Peyer's patch (tissue), 4 donors: Measurements from ENCODE around the gene MYO3B.

Source experiments
- POLR2A ChIP-seq, 2 donors: fragments of 450-650 bp; IDR thresholded peaks; one replicate each; pipeline ENCODE4 v1.5.1; 2017; ENCODE audit warnings: antibody characterized with exemption in 2 of 2, mild to moderate bottlenecking in 2 of 2, moderate library complexity in 2 of 2
- TF ChIP-seq, protein P1 (sequence below), 6 experiments: fragments of 450-650 bp in 4 of 6; fragments of 200-600 bp in 2 of 6; sonication (generic) in 1 of 6; IDR thresholded peaks; one replicate each; pipeline ENCODE4 v1.5.1; 2017 to 2019; ENCODE audit warnings: antibody characterized with exemption in 6 of 6, mild to moderate bottlenecking in 3 of 6, moderate library complexity in 1 of 6

DNA sequence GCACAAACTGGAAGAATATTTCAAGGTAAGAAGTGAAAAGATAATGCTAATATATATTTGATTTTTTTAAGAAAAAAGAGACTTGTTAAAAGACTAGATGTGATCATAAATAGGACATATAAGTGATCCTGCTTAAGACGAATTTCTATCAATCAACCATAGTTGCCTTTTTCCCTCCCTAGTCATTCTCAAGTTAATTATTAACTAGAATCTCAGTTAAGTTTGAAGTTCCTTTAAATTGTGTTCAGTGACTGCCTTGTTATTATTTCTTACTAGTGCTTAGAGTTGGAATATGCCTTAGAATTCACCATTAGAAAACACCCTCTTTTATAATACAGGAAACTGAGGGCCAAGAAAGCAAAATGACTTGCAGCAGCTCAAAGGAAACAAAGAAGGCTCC is 395.7 kb downstream of the MYO3B start:
- TF ChIP-seq, protein P1, sequence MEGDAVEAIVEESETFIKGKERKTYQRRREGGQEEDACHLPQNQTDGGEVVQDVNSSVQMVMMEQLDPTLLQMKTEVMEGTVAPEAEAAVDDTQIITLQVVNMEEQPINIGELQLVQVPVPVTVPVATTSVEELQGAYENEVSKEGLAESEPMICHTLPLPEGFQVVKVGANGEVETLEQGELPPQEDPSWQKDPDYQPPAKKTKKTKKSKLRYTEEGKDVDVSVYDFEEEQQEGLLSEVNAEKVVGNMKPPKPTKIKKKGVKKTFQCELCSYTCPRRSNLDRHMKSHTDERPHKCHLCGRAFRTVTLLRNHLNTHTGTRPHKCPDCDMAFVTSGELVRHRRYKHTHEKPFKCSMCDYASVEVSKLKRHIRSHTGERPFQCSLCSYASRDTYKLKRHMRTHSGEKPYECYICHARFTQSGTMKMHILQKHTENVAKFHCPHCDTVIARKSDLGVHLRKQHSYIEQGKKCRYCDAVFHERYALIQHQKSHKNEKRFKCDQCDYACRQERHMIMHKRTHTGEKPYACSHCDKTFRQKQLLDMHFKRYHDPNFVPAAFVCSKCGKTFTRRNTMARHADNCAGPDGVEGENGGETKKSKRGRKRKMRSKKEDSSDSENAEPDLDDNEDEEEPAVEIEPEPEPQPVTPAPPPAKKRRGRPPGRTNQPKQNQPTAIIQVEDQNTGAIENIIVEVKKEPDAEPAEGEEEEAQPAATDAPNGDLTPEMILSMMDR (IDR thresholded peaks at IDR 0.05) = no peak
- TF ChIP-seq POLR2A (IDR thresholded peaks at IDR 0.05) = no peak
